Breast epithelium (tissue), 4 donors: Measurements from ENCODE around the gene YDJC. TPM values are rescaled to one million over a fixed set of nuclear protein-coding genes. Genes with fewer than 3 reads are reported as not detected.

Source experiments
- DNase-seq, 2 donors: peaks; one replicate each; pipeline ENCODE4 v3.0.0-alpha.2; 2019; ENCODE audit warnings: low spot score in 2 of 2
- H3K27ac ChIP-seq, 2 donors: fragments of 200-600 bp; sonication (generic) in 1 of 2; one replicate each; pipeline ENCODE4 v1.5.1; 2016 to 2019; ENCODE audit warnings: mild to moderate bottlenecking in 1 of 2
- H3K27me3 ChIP-seq, 2 donors: fragments of 200-600 bp; sonication (generic) in 1 of 2; one replicate each; pipeline versions ENCODE4 v1.5.1 to v1.6.0; 2017 to 2019; ENCODE audit warnings: control low read depth in 1 of 2, mild to moderate bottlenecking in 1 of 2
- H3K36me3 ChIP-seq: fragments of 200-600 bp; one replicate; pipeline ENCODE4 v1.5.1; 2019
- H3K4me1 ChIP-seq, 2 donors: fragments of 200-600 bp; sonication (generic); one replicate each; pipeline ENCODE4 v1.5.1; 2016 to 2019; ENCODE audit warnings: control low read depth in 1 of 2
- H3K4me3 ChIP-seq, 3 donors: fragments of 200-600 bp; sonication (generic); 1 replicate in 2 of 3; 2 replicates in 1 of 3; pipeline ENCODE4 v1.5.1; 2016 to 2019; ENCODE audit warnings: mild to moderate bottlenecking in 3 of 3, moderate library complexity in 2 of 3
- H3K9me3 ChIP-seq, 2 donors: fragments of 200-600 bp; sonication (generic) in 1 of 2; one replicate each; pipeline ENCODE4 v1.5.1; 2016 to 2019; ENCODE audit warnings: control low read depth in 1 of 2
- POLR2A ChIP-seq: fragments of 450-650 bp; IDR thresholded peaks from one replicate; pipeline ENCODE4 v1.6.1; 2016; ENCODE audit warnings: antibody characterized with exemption, mild to moderate bottlenecking, moderate library complexity
- POLR2AphosphoS5 ChIP-seq, 3 donors: sonication (generic); formaldehyde crosslinking; IDR thresholded peaks; one replicate each; pipeline ENCODE4 v1.6.1; 2017; ENCODE audit warnings: antibody characterized with exemption in 3 of 3
- intact Hi-C: fragments of 100-400 bp; cut with DNase I; formaldehyde crosslinking; loops from one replicate; pipeline ENCODE4 v1.15.1; 2023; ENCODE audit warnings: low total_unique reads
- total RNA-seq, 3 donors: library from RNA; depleted of rRNA; stranded (reverse); fragments of >200 nt; gene quantifications; one replicate each; pipeline ENCODE4 v1.1.0, GENCODE V29; 2016
- TF ChIP-seq, protein P1 (sequence below), 3 donors: fragments of 450-650 bp; IDR thresholded peaks; one replicate each; pipeline ENCODE4 v1.5.1; 2016 to 2017; ENCODE audit warnings: antibody characterized with exemption in 3 of 3, mild to moderate bottlenecking in 3 of 3, moderate library complexity in 3 of 3

YDJC gene
- total RNA-seq, 3 donors from 2014 or later: 15.4 to 33.2 (median 28.2) TPM

GRCh38 chr22:21657020-21657359 lies 27.2 kb upstream of the YDJC start:
- intact Hi-C loops: no loop called here
- peak overlapping the region; percentile 51 to 74 (median 65) for H3K4me3 ChIP-seq
- no peaks in the 10 kb centered on the region for H3K27me3 ChIP-seq
- no peaks in the 10 kb centered on the region for H3K9me3 ChIP-seq
- no peak overlapping the region for H3K27ac ChIP-seq
- no peak for DNase-seq
- no peaks in the 10 kb centered on the region for H3K4me1 ChIP-seq
- TF ChIP-seq POLR2A (no peak), POLR2AphosphoS5 (IDR thresholded peaks at IDR 0.05) (no peak)
- TF ChIP-seq, protein P1, sequence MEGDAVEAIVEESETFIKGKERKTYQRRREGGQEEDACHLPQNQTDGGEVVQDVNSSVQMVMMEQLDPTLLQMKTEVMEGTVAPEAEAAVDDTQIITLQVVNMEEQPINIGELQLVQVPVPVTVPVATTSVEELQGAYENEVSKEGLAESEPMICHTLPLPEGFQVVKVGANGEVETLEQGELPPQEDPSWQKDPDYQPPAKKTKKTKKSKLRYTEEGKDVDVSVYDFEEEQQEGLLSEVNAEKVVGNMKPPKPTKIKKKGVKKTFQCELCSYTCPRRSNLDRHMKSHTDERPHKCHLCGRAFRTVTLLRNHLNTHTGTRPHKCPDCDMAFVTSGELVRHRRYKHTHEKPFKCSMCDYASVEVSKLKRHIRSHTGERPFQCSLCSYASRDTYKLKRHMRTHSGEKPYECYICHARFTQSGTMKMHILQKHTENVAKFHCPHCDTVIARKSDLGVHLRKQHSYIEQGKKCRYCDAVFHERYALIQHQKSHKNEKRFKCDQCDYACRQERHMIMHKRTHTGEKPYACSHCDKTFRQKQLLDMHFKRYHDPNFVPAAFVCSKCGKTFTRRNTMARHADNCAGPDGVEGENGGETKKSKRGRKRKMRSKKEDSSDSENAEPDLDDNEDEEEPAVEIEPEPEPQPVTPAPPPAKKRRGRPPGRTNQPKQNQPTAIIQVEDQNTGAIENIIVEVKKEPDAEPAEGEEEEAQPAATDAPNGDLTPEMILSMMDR (IDR thresholded peaks at IDR 0.05): no peak
- no peaks in the 10 kb centered on the region for H3K36me3 ChIP-seq

GRCh38 chr22:21652547-21653545 lies 23.0 kb upstream of the YDJC start:
- no peak overlapping the region for H3K27ac ChIP-seq
- peak overlapping the region; percentile 50 to 91 (median 58) for H3K4me3 ChIP-seq
- TF ChIP-seq POLR2AphosphoS5 (IDR thresholded peaks at IDR 0.05): no peak
- TF ChIP-seq POLR2A: no peak
- TF ChIP-seq, protein P1 (IDR thresholded peaks at IDR 0.05): no peak
- no peaks in the 10 kb centered on the region for H3K9me3 ChIP-seq
- intact Hi-C loops: no loop called here
- H3K4me1 ChIP-seq: peaks cover 0 to 7% of the 10 kb centered on the region in 2 donors
- H3K36me3 ChIP-seq: no peaks in the 10 kb centered on the region
- H3K27me3 ChIP-seq: no peaks in the 10 kb centered on the region
- DNase-seq: no peak

GRCh38 chr22:21652010-21652546 lies 22.3 kb upstream of the YDJC start:
- intact Hi-C loops: no loop called here
- DNase-seq: peak; percentile 85 to 89
- no peak overlapping the region for H3K27ac ChIP-seq

DNA sequence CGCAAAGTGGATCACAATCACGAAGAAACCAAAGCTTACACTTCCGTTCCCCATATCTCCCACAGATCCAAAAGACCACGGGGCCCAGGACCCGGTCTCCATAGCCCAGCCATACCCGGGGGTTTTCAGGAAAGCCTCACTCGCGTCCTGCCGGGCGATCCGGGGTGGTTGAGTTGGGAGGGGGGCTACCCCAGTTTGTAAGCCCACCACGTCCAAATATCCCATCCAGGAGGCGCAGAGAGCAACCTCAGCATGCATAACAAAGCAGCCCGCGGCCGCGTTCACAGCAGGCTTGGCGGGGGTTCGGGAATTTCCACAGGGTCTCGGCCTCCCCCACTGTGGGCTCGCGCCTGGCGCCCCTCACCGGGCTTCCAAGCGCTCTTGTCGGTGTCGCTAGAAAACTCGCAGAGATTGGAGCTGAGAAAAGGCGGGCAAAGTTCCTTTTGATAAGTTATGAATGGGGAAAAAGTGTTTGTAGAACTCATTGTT lies 21.7 kb upstream of the YDJC start:
- peak overlapping the region; percentile 50 to 91 (median 58) for H3K4me3 ChIP-seq
- DNase-seq: no peak
- intact Hi-C loops: no loop called here

More at GRCh38 chr22:21652010-21652546, 22.3 kb upstream of the YDJC start:
- Histone ChIP-seq H3K9me3 (no peaks in the 10 kb centered on the region), H3K4me3 (peak overlapping the region; percentile 50 to 91 (median 58)), H3K27me3 (no peaks in the 10 kb centered on the region), H3K36me3 (no peaks in the 10 kb centered on the region), H3K4me1 (peaks cover 0 to 7% of the 10 kb centered on the region in 2 donors)
- TF ChIP-seq POLR2AphosphoS5 (IDR thresholded peaks at IDR 0.05) (peak in 1 of 3 donors; percentile 19), POLR2A (no peak)
- TF ChIP-seq, protein P1 (IDR thresholded peaks at IDR 0.05): no peak

More for the DNA sequence above, 21.7 kb upstream of the YDJC start:
- Histone ChIP-seq H3K27ac (no peak overlapping the region), H3K4me1 (peaks cover 0 to 7% of the 10 kb centered on the region in 2 donors), H3K27me3 (no peaks in the 10 kb centered on the region), H3K9me3 (no peaks in the 10 kb centered on the region), H3K36me3 (no peaks in the 10 kb centered on the region)
- TF ChIP-seq POLR2AphosphoS5 (IDR thresholded peaks at IDR 0.05) (no peak), POLR2A (no peak)
- TF ChIP-seq, protein P1 (IDR thresholded peaks at IDR 0.05): no peak
